ENCODE data around the gene CDC20.

CDC20 gene

DNA sequence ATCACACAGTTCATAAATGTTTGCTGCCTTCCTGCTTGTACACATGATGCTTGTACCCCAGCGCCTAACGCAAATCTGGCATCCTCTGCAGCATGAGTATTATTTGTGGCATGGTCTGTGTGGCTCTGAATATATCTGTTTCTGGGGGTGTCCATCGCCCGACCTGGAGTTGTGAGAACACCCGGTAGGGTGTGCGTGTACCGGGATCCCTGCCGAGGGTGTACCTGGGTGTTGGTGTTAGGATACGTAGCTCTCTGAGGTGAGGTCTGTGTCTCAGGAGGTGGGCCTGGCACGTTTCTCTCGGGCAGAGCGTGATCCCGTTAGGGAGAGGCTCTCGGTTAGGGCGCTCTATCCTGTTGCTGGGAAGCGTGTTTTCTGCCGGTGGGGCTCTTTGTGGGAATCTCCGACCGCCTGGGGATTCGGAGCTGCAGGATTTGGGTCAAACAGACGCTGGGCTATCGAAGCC is 10.4 kb upstream of the CDC20 start:
- Histone ChIP-seq H3K4me1 (ENCODE audit: control insufficient read depth, insufficient read depth, low read length, poor library complexity, severe bottlenecking) (peaks cover 24% of the 10 kb centered on the region), H3K36me3 (ENCODE audit: control insufficient read depth, insufficient read depth, low read length) (no peaks in the 10 kb centered on the region), H3K4me3 (ENCODE audit: extremely low read depth, insufficient read depth, low read length, poor library complexity, severe bottlenecking) (peak overlapping the region; percentile 44), H3K27ac (ENCODE audit: low read depth, low read length, severe bottlenecking) (peak overlapping the region; percentile 95), H3K9me3 (ENCODE audit: control insufficient read depth, low read length) (no peaks in the 10 kb centered on the region)
- 41 to 43% methylated on average over 22 of the region's 22 CpGs for WGBS, 2 experiments (ENCODE audit: insufficient coverage in 2 of 2)

DNA sequence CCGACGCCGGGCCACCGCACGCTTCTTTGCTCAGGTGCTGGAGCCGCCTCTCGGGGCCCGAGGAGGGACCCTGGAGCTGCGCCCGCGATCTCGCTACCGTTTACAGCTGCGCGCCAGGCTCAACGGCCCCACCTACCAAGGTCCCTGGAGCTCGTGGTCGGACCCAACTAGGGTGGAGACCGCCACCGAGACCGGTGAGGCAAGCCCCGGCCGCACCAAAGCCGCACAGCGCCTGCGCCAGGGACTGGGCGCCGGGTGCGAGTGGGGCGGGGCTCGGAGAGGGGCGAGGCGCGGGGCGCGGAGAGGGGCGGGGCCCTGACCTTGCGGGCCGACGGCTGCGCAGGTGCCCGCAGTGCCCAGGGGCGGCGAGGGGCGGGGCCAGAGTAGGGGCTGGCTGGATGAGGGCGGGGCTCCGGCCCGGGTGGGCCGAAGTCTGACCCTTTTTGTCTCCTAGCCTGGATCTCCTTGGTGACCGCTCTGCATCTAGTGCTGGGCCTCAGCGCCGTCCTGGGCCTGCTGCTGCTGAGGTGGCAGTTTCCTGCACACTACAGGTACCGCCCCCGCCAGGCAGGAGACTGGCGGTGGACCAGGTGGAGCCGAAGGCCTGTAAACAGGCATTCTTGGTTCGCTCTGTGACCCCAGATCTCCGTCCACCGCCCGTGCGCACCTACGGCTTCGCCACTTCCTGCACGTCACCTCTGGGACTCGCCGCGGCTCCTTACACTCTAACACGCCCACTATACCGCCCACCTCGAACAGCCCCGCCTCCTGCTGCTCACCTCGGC is 9.8 kb upstream of the CDC20 start:
- WGBS, 2 experiments (ENCODE audit: insufficient coverage in 2 of 2) = 4% methylated on average over 54 to 62 of the region's 72 CpGs
- Histone ChIP-seq H3K4me1 (ENCODE audit: control insufficient read depth, insufficient read depth, low read length, poor library complexity, severe bottlenecking) (peaks cover 20% of the 10 kb centered on the region), H3K27ac (ENCODE audit: low read depth, low read length, severe bottlenecking) (peak overlapping the region; percentile 95), H3K4me3 (ENCODE audit: extremely low read depth, insufficient read depth, low read length, poor library complexity, severe bottlenecking) (peak overlapping the region; percentile 44), H3K36me3 (ENCODE audit: control insufficient read depth, insufficient read depth, low read length) (no peaks in the 10 kb centered on the region), H3K9me3 (ENCODE audit: control insufficient read depth, low read length) (no peaks in the 10 kb centered on the region)

GRCh38 chr1:43349594-43350306 is 9.0 kb upstream of the CDC20 start:
- 29% methylated on average over 9 of the region's 11 CpGs for WGBS, 2 experiments (ENCODE audit: insufficient coverage in 2 of 2)
- Histone ChIP-seq H3K4me1 (ENCODE audit: control insufficient read depth, insufficient read depth, low read length, poor library complexity, severe bottlenecking) (peaks cover 18% of the 10 kb centered on the region), H3K4me3 (ENCODE audit: extremely low read depth, insufficient read depth, low read length, poor library complexity, severe bottlenecking) (peak overlapping the region; percentile 44), H3K36me3 (ENCODE audit: control insufficient read depth, insufficient read depth, low read length) (no peaks in the 10 kb centered on the region), H3K9me3 (ENCODE audit: control insufficient read depth, low read length) (no peaks in the 10 kb centered on the region), H3K27ac (ENCODE audit: low read depth, low read length, severe bottlenecking) (peak overlapping the region; percentile 95)

DNA sequence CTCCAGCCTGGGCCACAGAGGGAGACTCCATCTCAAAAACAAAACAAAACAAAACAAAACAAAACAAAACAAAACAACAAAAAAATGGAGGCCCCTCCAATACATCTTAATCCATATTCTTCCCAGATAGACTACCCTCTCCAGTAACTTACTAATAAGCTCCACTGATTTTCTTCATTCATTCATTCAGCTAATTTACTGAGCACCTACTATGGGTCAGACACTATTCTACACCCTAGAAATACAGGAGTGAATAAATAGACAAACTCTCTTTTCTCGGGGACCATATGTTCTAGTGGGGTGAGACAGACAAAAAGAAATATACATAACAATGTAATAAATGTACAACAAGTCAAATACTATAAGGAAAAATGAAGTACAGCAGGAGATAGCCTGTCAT is 7.8 kb upstream of the CDC20 start:
- Histone ChIP-seq H3K4me3 (ENCODE audit: extremely low read depth, insufficient read depth, low read length, poor library complexity, severe bottlenecking) (no peak overlapping the region), H3K36me3 (ENCODE audit: control insufficient read depth, insufficient read depth, low read length) (no peaks in the 10 kb centered on the region), H3K9me3 (ENCODE audit: control insufficient read depth, low read length) (no peaks in the 10 kb centered on the region), H3K4me1 (ENCODE audit: control insufficient read depth, insufficient read depth, low read length, poor library complexity, severe bottlenecking) (peaks cover 11% of the 10 kb centered on the region), H3K27ac (ENCODE audit: low read depth, low read length, severe bottlenecking) (no peak overlapping the region)
- no CpG with 5 or more reads among the region's 1 CpG for WGBS, 2 experiments (ENCODE audit: insufficient coverage in 2 of 2)

- peaks cover 9% of the 10 kb centered on the region for H3K4me1 ChIP-seq (ENCODE audit: control insufficient read depth, insufficient read depth, low read length, poor library complexity, severe bottlenecking)
- WGBS, 2 experiments (ENCODE audit: insufficient coverage in 2 of 2) = 89 to 94% methylated on average over 8 of the region's 10 CpGs
- no peaks in the 10 kb centered on the region for H3K36me3 ChIP-seq (ENCODE audit: control insufficient read depth, insufficient read depth, low read length)
- no peaks in the 10 kb centered on the region for H3K9me3 ChIP-seq (ENCODE audit: control insufficient read depth, low read length)
- H3K27ac ChIP-seq (ENCODE audit: low read depth, low read length, severe bottlenecking) = no peak overlapping the region
- H3K4me3 ChIP-seq (ENCODE audit: extremely low read depth, insufficient read depth, low read length, poor library complexity, severe bottlenecking) = no peak overlapping the region
These were observed 7.1 kb upstream of the CDC20 start for GRCh38 chr1:43351421-43352350.

- H3K27ac ChIP-seq (ENCODE audit: low read depth, low read length, severe bottlenecking) = no peak overlapping the region
- peaks cover 9% of the 10 kb centered on the region for H3K4me1 ChIP-seq (ENCODE audit: control insufficient read depth, insufficient read depth, low read length, poor library complexity, severe bottlenecking)
- no peak overlapping the region for H3K4me3 ChIP-seq (ENCODE audit: extremely low read depth, insufficient read depth, low read length, poor library complexity, severe bottlenecking)
- H3K36me3 ChIP-seq (ENCODE audit: control insufficient read depth, insufficient read depth, low read length) = no peaks in the 10 kb centered on the region
- 88 to 93% methylated on average over 1 to 2 of the region's 2 CpGs for WGBS, 2 experiments (ENCODE audit: insufficient coverage in 2 of 2)
- no peaks in the 10 kb centered on the region for H3K9me3 ChIP-seq (ENCODE audit: control insufficient read depth, low read length)
These were observed 6.5 kb upstream of the CDC20 start for GRCh38 chr1:43352351-43352705.

DNA sequence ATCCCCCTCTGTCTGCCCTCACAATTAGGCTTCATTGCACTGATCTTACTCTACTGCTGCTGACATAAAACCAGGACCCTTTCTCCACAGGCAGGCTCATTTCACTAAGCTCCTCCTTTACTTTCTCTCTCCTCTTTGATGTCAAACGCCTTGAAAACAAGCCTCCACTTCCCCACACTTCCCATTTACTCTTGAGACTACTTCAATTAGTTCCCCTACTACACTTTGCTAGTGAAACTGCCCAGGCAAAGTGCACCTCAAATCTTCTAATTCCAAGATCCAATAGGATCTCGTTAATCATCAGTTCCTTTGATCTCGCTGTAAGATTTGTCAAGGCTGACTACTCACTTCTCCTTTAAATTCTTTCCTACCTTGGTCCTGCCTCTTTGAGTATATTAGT is 5.9 kb upstream of the CDC20 start:
- no peak overlapping the region for H3K4me3 ChIP-seq (ENCODE audit: extremely low read depth, insufficient read depth, low read length, poor library complexity, severe bottlenecking)
- 61 to 63% methylated on average over 2 to 3 of the region's 3 CpGs for WGBS, 2 experiments (ENCODE audit: insufficient coverage in 2 of 2)
- no peaks in the 10 kb centered on the region for H3K9me3 ChIP-seq (ENCODE audit: control insufficient read depth, low read length)
- peaks cover 9% of the 10 kb centered on the region for H3K4me1 ChIP-seq (ENCODE audit: control insufficient read depth, insufficient read depth, low read length, poor library complexity, severe bottlenecking)
- no peaks in the 10 kb centered on the region for H3K36me3 ChIP-seq (ENCODE audit: control insufficient read depth, insufficient read depth, low read length)
- no peak overlapping the region for H3K27ac ChIP-seq (ENCODE audit: low read depth, low read length, severe bottlenecking)

DNA sequence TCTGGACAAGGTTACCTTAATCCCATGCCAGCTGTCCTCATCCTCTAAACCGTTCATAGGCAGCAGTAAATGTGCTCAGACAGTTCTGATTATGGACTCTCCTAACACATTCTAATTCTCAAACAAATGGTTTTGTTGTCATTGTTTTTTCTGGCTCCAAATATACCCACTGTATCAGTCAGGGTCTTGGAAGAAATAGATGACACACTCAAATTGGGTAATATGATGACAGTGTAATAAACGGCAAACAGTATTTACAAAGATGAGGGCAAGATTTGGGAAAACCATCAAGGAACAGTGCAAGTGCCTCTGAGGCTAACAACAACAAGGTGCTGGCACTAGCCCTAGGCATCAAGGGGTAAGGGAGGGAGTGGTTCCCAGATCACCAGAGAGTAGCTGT is 4.3 kb upstream of the CDC20 start:
- no peak overlapping the region for H3K27ac ChIP-seq (ENCODE audit: low read depth, low read length, severe bottlenecking)
- H3K4me1 ChIP-seq (ENCODE audit: control insufficient read depth, insufficient read depth, low read length, poor library complexity, severe bottlenecking) = peaks cover 8% of the 10 kb centered on the region
- H3K4me3 ChIP-seq (ENCODE audit: extremely low read depth, insufficient read depth, low read length, poor library complexity, severe bottlenecking) = no peak overlapping the region
- WGBS, 2 experiments (ENCODE audit: insufficient coverage in 2 of 2) = 58 to 100% methylated on average over 1 to 2 of the region's 2 CpGs
- H3K9me3 ChIP-seq (ENCODE audit: control insufficient read depth, low read length) = no peaks in the 10 kb centered on the region
- H3K36me3 ChIP-seq (ENCODE audit: control insufficient read depth, insufficient read depth, low read length) = peaks cover 2% of the 10 kb centered on the region

DNA sequence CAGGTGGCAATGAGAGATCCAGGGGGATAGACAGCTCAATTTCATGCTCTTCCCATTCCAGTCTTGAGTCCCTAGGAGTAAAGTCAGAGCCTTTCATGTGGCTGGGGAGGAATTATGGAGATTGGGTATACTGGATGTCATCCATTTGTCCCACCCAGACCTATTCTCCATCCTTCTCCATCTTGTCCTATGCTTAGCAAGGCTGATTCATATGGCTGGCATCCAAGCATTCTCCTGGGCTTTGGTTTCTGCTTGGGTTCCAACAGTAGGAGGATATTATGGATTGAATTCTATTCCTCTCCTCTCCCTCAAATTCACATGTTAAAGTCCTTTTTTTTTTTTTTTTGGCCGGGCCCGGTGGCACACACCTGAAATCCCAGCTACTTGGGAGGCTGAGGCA is 3.8 kb upstream of the CDC20 start:
- Histone ChIP-seq H3K4me3 (ENCODE audit: extremely low read depth, insufficient read depth, low read length, poor library complexity, severe bottlenecking) (no peak overlapping the region), H3K4me1 (ENCODE audit: control insufficient read depth, insufficient read depth, low read length, poor library complexity, severe bottlenecking) (peaks cover 4% of the 10 kb centered on the region), H3K36me3 (ENCODE audit: control insufficient read depth, insufficient read depth, low read length) (peaks cover 7% of the 10 kb centered on the region), H3K9me3 (ENCODE audit: control insufficient read depth, low read length) (no peaks in the 10 kb centered on the region), H3K27ac (ENCODE audit: low read depth, low read length, severe bottlenecking) (no peak overlapping the region)
- no CpG with 5 or more reads among the region's 2 CpGs for WGBS, 2 experiments (ENCODE audit: insufficient coverage in 2 of 2)

- H3K27ac ChIP-seq (ENCODE audit: low read depth, low read length, severe bottlenecking) = no peak overlapping the region
- WGBS, 2 experiments (ENCODE audit: insufficient coverage in 2 of 2) = 100% methylated on average over 1 to 3 of the region's 4 CpGs
- H3K4me1 ChIP-seq (ENCODE audit: control insufficient read depth, insufficient read depth, low read length, poor library complexity, severe bottlenecking) = peaks cover 21% of the 10 kb centered on the region
- no peak overlapping the region for H3K4me3 ChIP-seq (ENCODE audit: extremely low read depth, insufficient read depth, low read length, poor library complexity, severe bottlenecking)
- H3K9me3 ChIP-seq (ENCODE audit: control insufficient read depth, low read length) = no peaks in the 10 kb centered on the region
- peaks cover 30% of the 10 kb centered on the region for H3K36me3 ChIP-seq (ENCODE audit: control insufficient read depth, insufficient read depth, low read length)
These were observed 1.5 kb upstream of the CDC20 start for GRCh38 chr1:43357251-43357650.
